OCI-LY7 (cell line): ENCODE results near the gene KDM3B. TPM values are rescaled to one million over a fixed set of nuclear protein-coding genes. Genes with fewer than 3 reads are reported as not detected.

ENCODE experiments used
- BruUV-seq: library from RNA; stranded (reverse); fragments of 400-500 nt; replicated peaks from 2 replicates; lab custom pipeline; 2021; lab: Mats Ljungman, UMichigan
- CTCF ChIA-PET: fragments of 300-600 bp; sonication (Branson Sonifier 250); formaldehyde crosslinking; loops from one replicate; lab custom pipeline; 2022; ENCODE audit warnings: antibody characterized with exemption; ENCODE audit not compliant: unreplicated experiment; lab: Charles Lee
- POLR2A ChIA-PET: fragments of 300-600 bp; sonication (Branson Sonifier 250); formaldehyde crosslinking; loops from one replicate; lab custom pipeline; 2022; ENCODE audit warnings: antibody characterized with exemption; lab: Charles Lee
- DNase-seq: peaks from one replicate; pipeline ENCODE4 v3.0.0-alpha.2; 2015; ENCODE audit warnings: low spot score
- H2AFZ ChIP-seq: fragments of 200-600 bp; sonication (generic), shearing (Covaris generic); 2 replicates; pipeline ENCODE4 v1.6.1; 2014; ENCODE audit warnings: mild to moderate bottlenecking, antibody characterized with exemption, low read length, moderate library complexity
- H3K27ac ChIP-seq: fragments of 200-600 bp; sonication (generic); 2 replicates; pipeline ENCODE4 v1.5.1; 2014; ENCODE audit warnings: mixed run types, low read depth, mild to moderate bottlenecking, moderate library complexity, low read length, inconsistent platforms; ENCODE audit not compliant: poor library complexity, severe bottlenecking
- H3K36me3 ChIP-seq: fragments of 200-600 bp; sonication (generic); 2 replicates; pipeline ENCODE4 v1.6.1; 2014; ENCODE audit warnings: mild to moderate bottlenecking, antibody characterized with exemption, low read length, moderate library complexity, mixed read lengths; ENCODE audit not compliant: insufficient read depth
- H3K4me1 ChIP-seq: fragments of 200-600 bp; sonication (generic); 2 replicates; pipeline ENCODE4 v1.5.1; 2014; ENCODE audit warnings: mild to moderate bottlenecking, low read length; ENCODE audit not compliant: insufficient read depth, poor library complexity, severe bottlenecking
- H3K4me2 ChIP-seq: fragments of 200-600 bp; sonication (generic); 2 replicates; pipeline ENCODE4 v1.6.1; 2014; ENCODE audit warnings: mild to moderate bottlenecking, low read length
- H3K4me3 ChIP-seq: fragments of 200-600 bp; sonication (generic); 2 replicates; pipeline ENCODE4 v1.5.1; 2014; ENCODE audit warnings: mild to moderate bottlenecking, low read depth, low read length; ENCODE audit not compliant: poor library complexity, severe bottlenecking
- H3K79me2 ChIP-seq: fragments of 200-600 bp; sonication (generic); 2 replicates; pipeline ENCODE4 v1.6.1; 2016; ENCODE audit warnings: low read depth, mild to moderate bottlenecking, low read length, moderate library complexity, mixed read lengths; ENCODE audit not compliant: insufficient read depth
- H3K9me2 ChIP-seq: fragments of 200-600 bp; sonication (generic); 2 replicates; pipeline ENCODE4 v1.6.1; 2016; ENCODE audit warnings: mild to moderate bottlenecking, low read length, mixed read lengths; ENCODE audit not compliant: insufficient read depth
- H3K9me3 ChIP-seq: fragments of 200-600 bp; sonication (generic); 2 replicates; pipeline ENCODE4 v1.6.1; 2014; ENCODE audit warnings: mild to moderate bottlenecking, mixed run types, low read length, mixed read lengths
- H4K20me1 ChIP-seq: fragments of 200-600 bp; sonication (generic); 2 replicates; pipeline ENCODE4 v1.6.1; 2014; ENCODE audit warnings: mild to moderate bottlenecking, antibody characterized with exemption, low read length, moderate library complexity, mixed read lengths; ENCODE audit not compliant: insufficient read depth
- EZH2phosphoT487 ChIP-seq: fragments of 200-600 bp; sonication (generic); IDR thresholded peaks from 2 replicates; pipeline ENCODE4 v1.6.1; 2018; ENCODE audit warnings: low read depth, borderline replicate concordance, mild to moderate bottlenecking, mixed run types, antibody characterized with exemption, low read length, moderate library complexity, mixed read lengths
- intact Hi-C: fragments of 100-400 bp; cut with micrococcal nuclease; formaldehyde crosslinking; loops from one replicate; pipeline ENCODE4 v1.10.0; 2022; ENCODE audit not compliant: unreplicated experiment
- total RNA-seq, 2 experiments: library from RNA; depleted of rRNA in 1 of 2; stranded (reverse); fragments of >200 nt in 1 of 2; shearing (Covaris generic) in 1 of 2; gene quantifications; 2 replicates each; pipeline ENCODE4 v1.2.3, GENCODE V29; 2014 to 2022
- TF ChIP-seq, protein P1 (sequence below): fragments of 200-600 bp; sonication (generic); conservative IDR thresholded peaks from 2 replicates; pipeline ENCODE4 v1.5.1; 2014; ENCODE audit warnings: mild to moderate bottlenecking, antibody characterized with exemption, low read length, moderate library complexity, mixed read lengths

KDM3B gene
- total RNA-seq, 2 experiments from 2014 or later, result 51.1 to 64.8 TPM

DNA sequence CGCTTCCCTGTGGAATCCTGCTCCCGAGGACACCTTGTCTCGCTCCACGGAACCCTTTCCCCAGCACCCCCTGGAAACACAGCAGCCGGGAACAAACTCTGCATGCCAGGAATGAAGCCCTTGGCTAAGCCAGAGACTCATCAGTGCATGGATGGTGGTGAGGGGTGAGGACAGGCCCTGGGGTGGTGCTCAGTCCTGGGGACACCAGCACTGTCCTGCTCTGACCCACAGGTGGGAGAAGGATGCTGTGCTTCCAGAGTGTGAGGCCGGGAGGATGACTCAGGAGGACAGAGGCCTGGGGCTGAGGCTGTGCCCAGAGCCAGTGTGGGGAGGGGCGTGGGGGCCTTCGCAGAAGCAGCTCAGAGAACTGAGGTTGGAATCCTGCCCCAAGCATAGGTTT lies 101.6 kb downstream of the KDM3B start:
- H3K4me3 ChIP-seq, result no peak overlapping the region
- H3K79me2 ChIP-seq, result no peaks in the 10 kb centered on the region
- H3K36me3 ChIP-seq, result no peaks in the 10 kb centered on the region
- no peak overlapping the region for H2AFZ ChIP-seq
- CTCF ChIA-PET, result no interaction called here
- peaks cover 14% of the 10 kb centered on the region for H3K4me1 ChIP-seq
- H4K20me1 ChIP-seq, result no peaks in the 10 kb centered on the region
- DNase-seq, result no peak
- intact Hi-C loops, result no loop called here
- POLR2A ChIA-PET, result interaction anchor here (0.6 kb wide), 1 partner anchor 69 kb away, joined by 4 read pairs; no protein-coding TSS in a partner anchor
- BruUV-seq, result no TSS peak
- H3K27ac ChIP-seq, result no peak overlapping the region
- no peak overlapping the region for H3K4me2 ChIP-seq
- H3K9me2 ChIP-seq, result no peaks in the 10 kb centered on the region
- no peaks in the 10 kb centered on the region for H3K9me3 ChIP-seq
- TF ChIP-seq EZH2phosphoT487, result no peak
- TF ChIP-seq, protein P1, sequence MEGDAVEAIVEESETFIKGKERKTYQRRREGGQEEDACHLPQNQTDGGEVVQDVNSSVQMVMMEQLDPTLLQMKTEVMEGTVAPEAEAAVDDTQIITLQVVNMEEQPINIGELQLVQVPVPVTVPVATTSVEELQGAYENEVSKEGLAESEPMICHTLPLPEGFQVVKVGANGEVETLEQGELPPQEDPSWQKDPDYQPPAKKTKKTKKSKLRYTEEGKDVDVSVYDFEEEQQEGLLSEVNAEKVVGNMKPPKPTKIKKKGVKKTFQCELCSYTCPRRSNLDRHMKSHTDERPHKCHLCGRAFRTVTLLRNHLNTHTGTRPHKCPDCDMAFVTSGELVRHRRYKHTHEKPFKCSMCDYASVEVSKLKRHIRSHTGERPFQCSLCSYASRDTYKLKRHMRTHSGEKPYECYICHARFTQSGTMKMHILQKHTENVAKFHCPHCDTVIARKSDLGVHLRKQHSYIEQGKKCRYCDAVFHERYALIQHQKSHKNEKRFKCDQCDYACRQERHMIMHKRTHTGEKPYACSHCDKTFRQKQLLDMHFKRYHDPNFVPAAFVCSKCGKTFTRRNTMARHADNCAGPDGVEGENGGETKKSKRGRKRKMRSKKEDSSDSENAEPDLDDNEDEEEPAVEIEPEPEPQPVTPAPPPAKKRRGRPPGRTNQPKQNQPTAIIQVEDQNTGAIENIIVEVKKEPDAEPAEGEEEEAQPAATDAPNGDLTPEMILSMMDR, result no peak

DNA sequence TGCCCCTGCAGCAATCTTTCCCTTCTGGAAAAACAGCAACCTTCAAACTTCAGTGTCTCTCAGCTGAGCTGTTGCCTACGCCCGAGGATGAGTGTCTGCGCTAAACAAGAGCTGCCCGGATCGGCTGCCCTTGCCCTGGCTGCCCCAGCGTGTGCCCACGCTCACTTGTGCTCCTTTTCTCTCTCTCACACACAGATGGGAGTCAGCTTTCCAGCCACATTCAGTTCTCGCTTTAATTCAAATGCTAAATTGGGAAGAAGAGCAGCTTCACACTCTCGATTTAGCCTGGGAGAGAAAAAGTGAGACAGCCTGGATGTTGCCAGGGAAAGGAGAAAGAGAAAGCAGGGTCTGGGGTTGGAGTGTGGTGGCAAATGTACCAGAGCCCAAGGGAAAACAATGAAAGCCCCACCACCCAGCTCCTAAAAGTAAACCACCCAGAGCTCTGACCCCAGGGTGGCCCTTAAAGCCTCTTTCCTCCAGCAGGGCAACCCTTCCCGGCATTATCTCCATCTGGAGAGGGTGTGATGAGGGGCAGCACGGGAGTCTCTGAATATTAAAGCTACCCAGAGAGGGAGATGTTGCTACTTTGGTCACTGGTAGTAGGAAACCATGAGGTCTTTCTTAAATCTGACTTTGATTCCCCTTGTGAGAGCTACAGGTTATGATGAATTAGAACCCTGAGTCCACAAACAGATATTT lies 102.9 kb downstream of the KDM3B start:
- H4K20me1 ChIP-seq, result no peaks in the 10 kb centered on the region
- no peak overlapping the region for H3K4me3 ChIP-seq
- BruUV-seq, result no TSS peak
- H3K4me1 ChIP-seq, result peaks cover 24% of the 10 kb centered on the region
- H3K4me2 ChIP-seq, result no peak overlapping the region
- ChIA-PET POLR2A (no interaction called here), CTCF (interaction anchor here (0.6 kb wide), 1 partner anchor 8 kb away, joined by 3 read pairs; no protein-coding TSS in a partner anchor)
- H3K36me3 ChIP-seq, result no peaks in the 10 kb centered on the region
- DNase-seq, result no peak
- H3K27ac ChIP-seq, result no peak overlapping the region
- H2AFZ ChIP-seq, result no peak overlapping the region
- H3K79me2 ChIP-seq, result no peaks in the 10 kb centered on the region
- TF ChIP-seq, protein P1, result no peak
- no peaks in the 10 kb centered on the region for H3K9me2 ChIP-seq
- no peaks in the 10 kb centered on the region for H3K9me3 ChIP-seq
- intact Hi-C loops, result no loop called here

DNA sequence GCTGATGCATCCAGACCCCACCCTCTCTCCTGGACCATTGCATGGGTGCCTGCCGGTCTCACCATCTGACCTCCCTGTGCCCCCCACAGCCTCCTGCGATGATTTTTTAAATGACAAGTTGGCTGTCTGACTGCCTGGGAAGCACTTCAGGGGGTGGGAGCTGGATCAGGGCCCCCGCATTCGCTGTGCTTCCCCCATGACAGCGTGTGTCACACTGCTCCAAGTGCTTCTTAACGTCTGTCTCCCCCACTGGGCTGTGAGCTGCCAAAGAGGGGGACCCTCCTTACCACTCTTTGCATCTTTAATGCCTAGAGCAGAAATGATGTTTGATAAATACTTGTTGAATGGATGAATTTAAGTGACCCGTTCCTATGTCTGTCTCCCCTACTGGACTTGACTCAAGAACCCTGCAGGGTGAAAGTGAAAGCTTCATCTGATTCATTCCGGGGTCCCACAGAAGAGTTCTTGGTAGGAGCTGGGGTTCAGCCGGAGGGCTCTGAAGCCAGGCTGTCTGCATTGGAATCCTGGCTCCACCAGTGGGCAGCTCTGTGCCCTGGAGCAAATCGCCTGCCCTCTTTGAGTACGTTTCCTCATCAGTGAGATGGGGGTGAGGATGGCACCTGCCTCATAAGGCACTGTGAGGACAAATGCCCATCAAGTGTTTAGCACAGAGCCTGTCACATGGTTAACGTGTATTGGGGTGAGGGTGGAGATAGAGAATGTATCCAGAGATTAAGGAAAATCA lies 105.2 kb downstream of the KDM3B start:
- H3K27ac ChIP-seq, result no peak overlapping the region
- H3K36me3 ChIP-seq, result no peaks in the 10 kb centered on the region
- ChIA-PET POLR2A (no interaction called here), CTCF (no interaction called here)
- no TSS peak for BruUV-seq
- peaks cover 28% of the 10 kb centered on the region for H3K4me1 ChIP-seq
- no peak overlapping the region for H3K4me3 ChIP-seq
- no peak overlapping the region; the same call in 1 of the 2 replicates for H2AFZ ChIP-seq
- no peaks in the 10 kb centered on the region for H3K79me2 ChIP-seq
- TF ChIP-seq EZH2phosphoT487, result no peak
- TF ChIP-seq, protein P1, result no peak
- no peaks in the 10 kb centered on the region for H4K20me1 ChIP-seq
- DNase-seq, result no peak
- H3K9me2 ChIP-seq, result no peaks in the 10 kb centered on the region
- intact Hi-C loops, result no loop called here
- H3K9me3 ChIP-seq, result no peaks in the 10 kb centered on the region
- H3K4me2 ChIP-seq, result no peak overlapping the region
